ENCODE data around the gene UGT1A6. TPM values are rescaled to one million over a fixed set of nuclear protein-coding genes. Genes with fewer than 3 reads are reported as not detected.

UGT1A6 gene
- total and polyA plus RNA-seq, 2 of the 13 experiments (the other 11 are each of a cell fraction or from before 2014, with no cell fraction given): 0.25 TPM; not detected in 1

- in situ Hi-C loops (cut with HindIII; ENCODE audit: extremely low pct_ligation_motif_present, low pct_unique_long_range_greater_than_20kb): no loop called here
- ChIA-PET POLR2A (no interaction called here), CTCF (ENCODE audit: low intra/inter-chr PET ratio, low total read pairs) (no interaction called here)
- no TSS peak for BruUV-seq (replicated peaks)
- DNase-seq (ENCODE audit: low spot score): no peak
- no peak overlapping the region for H3K4me2 ChIP-seq (ENCODE audit: low read depth, low read length)
- no peak overlapping the region for H3K4me3 ChIP-seq (replicated peaks in 1 of 3; ENCODE audit: insufficient read depth in 1 of 3, low read depth in 2 of 3, low read length in 3 of 3)
- no peaks in the 10 kb centered on the region for H3K36me3 ChIP-seq (replicated peaks in 1 of 2; ENCODE audit: control insufficient read depth in 1 of 2, insufficient read depth in 2 of 2, low read length in 2 of 2)
- FAIRE-seq: no peak
- intact Hi-C loops (cut with micrococcal nuclease; ENCODE audit: unreplicated experiment): no loop called here
- WGBS (ENCODE audit: low lambda C conversion rate): 70% methylated on average over 9 of the region's 9 CpGs
- H3K79me2 ChIP-seq (ENCODE audit: insufficient read depth, low read length): no peaks in the 10 kb centered on the region
- ATAC-seq: no peak
- H3K4me1 ChIP-seq (ENCODE audit: insufficient read depth, low read length): peaks cover 14% of the 10 kb centered on the region; the same call in 1 of the 2 replicates
- H3K9me3 ChIP-seq (ENCODE audit: low read length): no peaks in the 10 kb centered on the region
- TF ChIP-seq SNAPC5 (CRISPR knock-in tag; IDR thresholded peaks at IDR 0.05; ENCODE audit: borderline replicate concordance) (no peak), PHB2 (IDR thresholded peaks at IDR 0.05; ENCODE audit: partially characterized antibody) (no peak), SP4 (CRISPR knock-in tag; IDR thresholded peaks at IDR 0.05) (no peak), SMARCC2 (IDR thresholded peaks at IDR 0.05) (no peak), ZNF761 (CRISPR knock-in tag; conservative IDR thresholded peaks at IDR 0.05) (no peak), GZF1 (CRISPR knock-in tag; IDR thresholded peaks at IDR 0.05) (no peak), SKIL (CRISPR knock-in tag; IDR thresholded peaks at IDR 0.05; ENCODE audit: borderline replicate concordance) (no peak), ZNF597 (CRISPR knock-in tag; IDR thresholded peaks at IDR 0.05) (no peak), ZNF367 (CRISPR knock-in tag; IDR thresholded peaks at IDR 0.05; ENCODE audit: borderline replicate concordance) (no peak), ATF2 (CRISPR knock-in tag; IDR thresholded peaks at IDR 0.05) (no peak), FOXK2 (IDR thresholded peaks at IDR 0.05) (no peak), SETDB1 (CRISPR knock-in tag; IDR thresholded peaks at IDR 0.05; ENCODE audit: borderline replicate concordance) (no peak), CC2D1A (CRISPR knock-in tag; IDR thresholded peaks at IDR 0.05) (no peak), TEF (CRISPR knock-in tag; IDR thresholded peaks at IDR 0.05) (no peak), PLRG1 (conservative IDR thresholded peaks at IDR 0.05) (no peak), ZNF33B (CRISPR knock-in tag; IDR thresholded peaks at IDR 0.05) (no peak), EP300 (IDR thresholded peaks at IDR 0.05; ENCODE audit: low read depth in 2 of 2, low read length in 2 of 2) (no peak), EP300 (CRISPR knock-in tag; IDR thresholded peaks at IDR 0.05; ENCODE audit: borderline replicate concordance) (no peak), ZNF883 (CRISPR knock-in tag; IDR thresholded peaks at IDR 0.05; ENCODE audit: not compliant biosample characterization) (no peak), THAP8 (CRISPR knock-in tag; IDR thresholded peaks at IDR 0.05; ENCODE audit: borderline replicate concordance) (no peak)
- H2AFZ ChIP-seq (ENCODE audit: low read length): no peak overlapping the region
- no peaks in the 10 kb centered on the region for H4K20me1 ChIP-seq (ENCODE audit: insufficient read depth, low read length)
- no peak overlapping the region for H3K27ac ChIP-seq (ENCODE audit: extremely low read length, insufficient read depth, low read length)
- no peak overlapping the region for H3K9ac ChIP-seq (ENCODE audit: insufficient read depth, low read depth, low read length)
- peaks cover 5 to 63% of the 10 kb centered on the region in 2 experiments; a peak in 3 of 5 replicates for H3K27me3 ChIP-seq (ENCODE audit: control insufficient read depth in 1 of 2, insufficient read depth in 2 of 2, low read length in 2 of 2)
Observed at GRCh38 chr2:233796254-233796653, 103.6 kb downstream of the UGT1A6 start.

Measured in HepG2 (cell line).